ENCODE results near the gene KCNN2.
A peak's percentile ranks its signal among the peaks of the same experiment; 100 is the strongest.
"Not testable (repeated sequence)": the region's sequence is repeated elsewhere in the genome, so short reads cannot be mapped to it uniquely, and the experiment has no call there.

The KCNN2 gene

DNA sequence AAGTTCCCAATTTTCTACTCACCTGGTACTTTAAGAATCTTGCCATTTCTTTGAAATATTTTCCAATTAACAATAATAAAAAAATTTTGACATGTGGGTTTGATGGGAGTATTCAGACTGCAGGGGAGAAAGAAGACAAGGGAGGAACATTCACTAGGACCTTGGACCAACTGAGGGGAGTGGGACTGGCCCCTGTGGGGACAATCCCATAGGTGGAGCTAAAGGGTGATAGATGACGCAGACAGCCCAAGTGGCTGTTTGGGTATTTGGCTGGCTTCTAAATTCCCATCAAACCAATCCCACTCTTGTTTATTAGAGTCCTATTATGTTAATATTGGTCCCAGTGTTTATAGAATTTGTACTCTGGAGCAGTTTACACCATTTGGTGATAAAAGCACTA is 65.3 kb downstream of the KCNN2 start:
- no peak for DNase-seq

DNA sequence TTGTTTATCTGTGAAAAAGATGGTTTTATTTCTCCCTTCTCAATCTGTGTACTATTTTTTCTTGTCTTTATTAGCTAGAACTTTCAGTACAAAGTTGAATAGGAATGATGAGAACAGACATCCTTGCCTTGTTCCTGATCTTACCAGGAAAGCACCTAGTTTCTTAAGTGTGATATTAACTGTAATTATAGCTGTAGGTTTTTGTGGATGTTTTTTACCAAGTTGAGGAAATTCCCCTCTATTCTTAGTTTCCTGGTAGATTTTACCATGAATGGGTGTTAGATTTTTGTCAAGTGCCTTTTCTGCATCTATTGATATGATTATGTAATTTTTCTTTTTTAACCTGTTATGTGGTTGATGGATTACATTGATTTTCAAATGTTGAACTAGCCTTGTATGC is 68.7 kb downstream of the KCNN2 start:
- DNase-seq: no peak

- DNase-seq: not testable (repeated sequence)
Measured at GRCh38 chr5:114432684-114433083, 70.8 kb downstream of the KCNN2 start.

GRCh38 chr5:114434396-114435219 is 72.7 kb downstream of the KCNN2 start:
- DNase-seq: no peak

DNA sequence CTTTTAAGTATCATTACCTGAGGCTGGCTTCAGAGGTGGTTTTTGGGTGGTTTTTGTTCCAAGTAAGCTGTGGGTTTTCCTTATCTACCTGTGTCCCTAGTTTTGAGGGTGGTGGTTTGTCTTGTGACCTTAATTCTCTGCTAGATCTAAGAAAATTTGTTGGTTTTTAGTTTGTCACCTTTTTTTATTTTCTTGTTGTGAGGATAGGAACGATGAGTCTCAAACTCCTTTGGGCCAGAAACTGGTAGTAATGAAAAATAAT is 73.3 kb downstream of the KCNN2 start:
- DNase-seq: no peak

DNA sequence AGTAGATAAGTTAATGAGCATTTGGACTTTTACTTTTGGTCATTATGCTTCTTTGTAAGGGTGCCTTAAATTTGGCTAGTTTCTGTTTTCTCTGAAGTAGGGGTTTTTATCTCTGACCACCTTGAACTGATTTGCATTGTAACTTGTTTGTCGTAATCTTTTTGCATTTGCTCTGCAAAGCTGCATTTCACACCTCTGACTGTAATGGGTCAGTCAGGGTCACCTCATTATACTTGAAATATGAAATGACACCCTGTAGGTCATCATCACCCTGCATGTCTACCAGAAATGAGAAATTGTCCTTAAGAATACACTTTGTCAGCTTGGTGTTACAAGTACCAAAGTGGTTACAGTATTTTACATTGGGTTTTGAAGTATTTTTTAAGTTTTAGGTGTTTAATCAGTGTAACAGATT is 74.0 kb downstream of the KCNN2 start:
- DNase-seq: no peak

GRCh38 chr5:114437936-114438335 is 76.1 kb downstream of the KCNN2 start:
- DNase-seq: no peak

DNA sequence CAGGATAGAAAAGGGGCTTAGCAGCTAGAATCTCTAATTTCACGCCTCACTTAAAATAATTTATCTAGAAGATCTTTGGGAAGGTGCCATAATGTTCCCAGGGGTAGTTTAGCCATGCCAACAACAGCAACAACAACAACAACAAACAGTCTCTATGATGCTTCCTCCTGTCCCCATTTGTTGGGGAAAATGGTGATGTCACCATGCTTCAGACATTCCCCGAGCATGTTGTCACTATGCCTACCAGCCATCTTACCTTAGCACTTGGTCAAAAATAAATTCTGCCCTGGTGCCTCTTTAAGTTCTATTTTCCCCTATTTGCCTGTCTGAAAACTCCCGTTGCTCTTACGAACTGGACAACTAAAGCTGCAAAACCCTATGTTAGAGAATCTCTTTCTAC is 76.6 kb downstream of the KCNN2 start:
- DNase-seq: no peak

DNA sequence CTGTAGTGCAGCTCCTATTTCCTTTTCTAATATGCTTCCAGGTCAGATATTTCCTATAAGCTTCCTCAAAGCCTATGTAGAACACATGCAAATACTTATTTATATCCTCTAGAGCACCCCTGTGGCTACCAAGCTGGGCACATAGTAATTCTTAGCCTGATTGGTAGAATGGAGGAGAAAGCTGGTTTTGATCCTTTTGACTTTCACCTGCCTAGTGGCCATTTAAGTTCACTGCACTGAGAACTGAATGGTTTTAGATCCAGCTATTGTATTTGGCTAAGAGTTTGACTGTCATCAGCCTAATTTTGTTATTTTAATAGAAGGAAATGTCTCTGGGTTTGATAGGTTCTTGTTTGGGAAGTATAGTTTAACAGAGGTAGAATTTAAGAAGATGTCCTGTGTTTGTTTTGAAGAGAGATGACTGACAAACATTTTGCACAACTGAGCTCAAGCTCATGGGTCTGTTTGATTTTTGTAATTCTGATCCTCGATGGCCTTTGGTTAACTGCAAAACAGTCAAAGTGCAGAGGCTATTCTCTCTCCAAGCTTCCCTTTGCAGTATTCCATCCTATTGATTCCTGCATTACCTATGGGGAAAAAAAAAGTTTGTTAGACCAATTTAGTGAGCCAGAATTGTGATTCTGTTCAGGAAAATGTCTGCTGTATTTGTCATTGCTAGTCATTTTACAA is 85.4 kb downstream of the KCNN2 start:
- no peak for DNase-seq

- no peak for DNase-seq
Measured at GRCh38 chr5:114448481-114448880, 86.6 kb downstream of the KCNN2 start.

- DNase-seq: peak; percentile 32 to 44
Measured at GRCh38 chr5:114449860-114450421, 88.1 kb downstream of the KCNN2 start.

GRCh38 chr5:114450437-114450836 is 88.6 kb downstream of the KCNN2 start:
- no peak for DNase-seq

DNA sequence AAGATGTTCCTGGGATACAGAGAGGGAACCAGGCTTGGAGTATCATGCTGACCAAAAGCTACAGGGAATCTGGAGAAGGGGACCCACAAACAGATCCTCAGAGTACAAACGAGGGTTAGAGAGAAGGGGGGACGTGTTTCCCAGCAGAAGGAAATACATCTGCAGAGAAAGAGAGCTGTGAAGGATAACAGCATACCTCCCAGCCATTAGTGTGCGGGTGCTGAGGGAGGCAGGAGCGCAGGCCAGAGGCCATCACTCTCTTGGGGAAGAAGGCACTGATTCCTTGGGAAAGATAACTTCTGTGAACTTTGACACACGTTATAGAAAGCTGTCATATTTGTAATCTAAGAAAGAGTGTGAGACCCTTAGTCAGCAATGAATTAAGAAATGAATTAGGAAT is 96.9 kb downstream of the KCNN2 start:
- no peak for DNase-seq

GRCh38 chr5:114467171-114467570 is 105.3 kb downstream of the KCNN2 start:
- no peak for DNase-seq

GRCh38 chr5:114467729-114468128 is 105.9 kb downstream of the KCNN2 start:
- no peak for DNase-seq

- no peak for DNase-seq
Measured at GRCh38 chr5:114469372-114469771, 107.5 kb downstream of the KCNN2 start.

GRCh38 chr5:114471529-114471928 is 109.7 kb downstream of the KCNN2 start:
- no peak for DNase-seq

DNA sequence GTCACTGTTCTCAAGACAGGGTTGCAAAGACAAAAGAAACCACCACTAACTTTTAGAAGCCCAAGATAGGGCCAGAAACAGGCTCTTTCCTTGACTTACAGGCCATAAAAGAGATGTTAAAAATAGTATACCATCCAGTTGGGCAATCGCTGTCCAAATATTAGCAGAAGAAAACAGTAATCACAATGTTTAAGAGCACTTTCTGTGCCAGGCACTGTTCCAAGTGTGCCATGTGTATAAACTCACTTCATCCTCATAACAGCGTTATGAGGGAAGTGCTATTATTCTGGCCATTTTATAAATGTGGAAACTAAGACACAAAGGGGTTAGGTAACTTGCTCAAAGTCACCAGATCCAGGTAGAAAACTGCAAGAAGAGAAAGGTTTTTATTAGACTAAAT is 111.7 kb downstream of the KCNN2 start:
- DNase-seq: no peak

DNA sequence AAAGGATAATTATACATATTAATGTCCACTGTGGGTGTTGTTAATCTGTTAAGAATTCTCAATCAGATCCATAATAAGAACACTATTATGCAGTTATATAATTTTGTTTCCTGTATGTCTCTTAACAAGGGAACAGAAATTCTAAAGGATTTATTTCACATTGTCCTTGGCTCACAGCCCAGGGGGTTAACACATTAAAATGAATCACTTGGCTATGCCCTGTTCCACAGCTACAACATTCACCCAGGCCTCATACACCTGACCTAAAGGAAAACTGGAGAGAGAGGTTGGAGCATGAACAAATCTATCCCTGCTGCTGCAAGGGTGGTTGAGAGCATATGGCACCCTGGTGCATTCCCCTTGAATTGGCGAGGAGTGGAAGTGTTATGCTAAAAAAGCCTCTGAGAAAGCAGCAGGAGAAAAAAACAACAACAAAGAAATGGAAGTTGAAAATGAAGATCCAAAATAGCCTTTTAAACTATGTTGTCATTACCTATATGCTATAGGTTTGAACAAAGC is 116.0 kb downstream of the KCNN2 start:
- DNase-seq: no peak

- no peak for DNase-seq
Measured at GRCh38 chr5:114500756-114501155, 138.9 kb downstream of the KCNN2 start.

DNA sequence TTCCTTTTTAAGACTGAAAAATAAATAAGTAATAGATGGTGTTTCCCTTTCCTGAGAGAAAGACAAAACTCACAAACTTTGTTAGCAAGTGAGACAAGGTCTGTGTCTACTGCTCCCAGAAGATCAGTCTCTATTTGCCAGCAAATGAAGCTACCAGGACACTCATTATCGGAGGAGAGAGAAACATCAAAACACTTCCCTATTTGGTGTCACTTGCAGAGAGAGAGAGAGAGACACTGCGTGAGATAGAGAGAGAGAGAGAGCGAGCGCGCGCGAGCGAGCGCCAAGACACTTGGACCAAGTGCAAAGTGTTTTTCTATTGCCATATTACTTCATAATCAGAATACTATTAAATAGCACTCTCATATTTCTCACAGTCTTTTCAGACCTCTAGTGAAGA is 142.7 kb downstream of the KCNN2 start:
- DNase-seq: no peak

DNA sequence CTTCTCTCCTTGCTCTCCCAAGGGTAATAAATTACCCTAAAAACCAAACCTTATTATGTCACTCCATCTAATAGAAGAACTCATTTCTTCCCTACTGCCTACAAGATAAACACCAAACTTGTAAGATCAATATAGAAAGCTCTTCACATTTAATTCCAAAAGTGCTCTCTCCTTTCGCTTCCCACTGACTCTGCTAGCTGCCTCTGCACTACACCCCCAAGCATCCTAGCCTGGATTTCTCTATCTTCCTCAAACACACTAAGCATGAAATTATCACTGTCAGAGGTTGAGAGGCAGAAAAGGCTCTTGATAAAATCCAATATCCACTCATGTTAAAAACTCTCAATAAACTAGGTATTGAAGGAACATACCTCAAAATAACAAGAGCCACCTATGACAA is 162.4 kb downstream of the KCNN2 start:
- no peak for DNase-seq

GRCh38 chr5:114544561-114544960 is 182.7 kb downstream of the KCNN2 start:
- no peak for DNase-seq
